MG63 (cell line): Measurements from ENCODE around the gene CEMIP2. TPM values are rescaled to one million over a fixed set of nuclear protein-coding genes. Genes with fewer than 3 reads are reported as not detected.
"Not testable (repeated sequence)": the region's sequence is repeated elsewhere in the genome, so short reads cannot be mapped to it uniquely, and the experiment has no call there.

Experiments used
- DNase-seq: peaks from one replicate; pipeline ENCODE4 v3.0.0-alpha.2; 2020
- H3K27me3 ChIP-seq: fragments of 250-450 bp; sonication (Bioruptor Pico); 2 replicates; pipeline ENCODE4 v1.5.1; 2020; ENCODE audit warnings: mild to moderate bottlenecking, moderate library complexity
- H3K36me3 ChIP-seq: fragments of 250-450 bp; sonication (Bioruptor Pico); 2 replicates; pipeline ENCODE4 v1.5.1; 2020; ENCODE audit warnings: mild to moderate bottlenecking, moderate library complexity
- H3K4me3 ChIP-seq: fragments of 250-450 bp; sonication (Bioruptor Pico); 2 replicates; pipeline ENCODE4 v1.5.1; 2020; ENCODE audit warnings: mild to moderate bottlenecking, moderate library complexity
- H3K9me3 ChIP-seq: fragments of 250-450 bp; sonication (Bioruptor Pico); 2 replicates; pipeline ENCODE4 v1.5.1; 2020; ENCODE audit warnings: mild to moderate bottlenecking, moderate library complexity
- total RNA-seq: library from RNA; depleted of rRNA; stranded (reverse); fragments of >200 nt; shearing (Covaris generic); gene quantifications from 2 replicates; pipeline ENCODE4 v1.2.3, GENCODE V29; 2014; ENCODE audit warnings: low replicate concordance; rRNA removed

CEMIP2 gene
- 0.30 and 7.8 TPM in 2 replicates for total RNA-seq

- Histone ChIP-seq H3K36me3 (no peaks in the 10 kb centered on the region), H3K27me3 (no peaks in the 10 kb centered on the region), H3K9me3 (no peaks in the 10 kb centered on the region), H3K4me3 (peak within 1 kb of the TSS; percentile 71)
- DNase-seq: peak; percentile 80
Measured at GRCh38 chr9:71768388-71769174, at the start of gene CEMIP2. Gene CEMIP2, minus strand, starts transcription at chr9:71768513. Its CDS starts 18,140 bp downstream, at chr9:71750373.

DNA sequence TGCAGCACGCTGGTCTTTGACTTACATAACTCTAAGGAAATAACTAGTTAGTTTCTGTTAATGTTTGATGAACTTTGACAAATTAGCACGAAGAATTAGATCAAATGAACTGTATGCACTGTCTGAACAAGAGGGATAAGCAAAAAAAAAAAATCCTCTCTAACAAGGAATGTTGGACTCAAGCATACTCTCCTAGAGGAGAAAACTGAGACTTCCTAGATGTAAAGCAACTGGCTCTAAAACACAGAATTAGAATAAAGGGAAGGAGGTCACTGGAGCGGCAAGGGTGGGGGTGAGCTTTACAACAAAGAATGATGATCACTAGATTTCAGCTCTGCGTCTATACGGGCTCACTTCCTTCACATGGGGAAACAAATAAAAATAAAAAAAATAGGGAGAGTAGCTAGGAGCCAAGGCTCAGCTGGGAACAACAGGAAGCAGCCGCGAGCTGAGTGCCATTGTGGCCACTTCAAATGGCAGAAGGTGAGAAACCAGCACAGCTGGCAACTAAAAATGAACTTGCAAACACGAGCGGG lies 48.7 kb upstream of the CEMIP2 start:
- DNase-seq: no peak
- Histone ChIP-seq H3K36me3 (no peaks in the 10 kb centered on the region), H3K27me3 (no peaks in the 10 kb centered on the region), H3K4me3 (no peak overlapping the region), H3K9me3 (no peaks in the 10 kb centered on the region)

DNA sequence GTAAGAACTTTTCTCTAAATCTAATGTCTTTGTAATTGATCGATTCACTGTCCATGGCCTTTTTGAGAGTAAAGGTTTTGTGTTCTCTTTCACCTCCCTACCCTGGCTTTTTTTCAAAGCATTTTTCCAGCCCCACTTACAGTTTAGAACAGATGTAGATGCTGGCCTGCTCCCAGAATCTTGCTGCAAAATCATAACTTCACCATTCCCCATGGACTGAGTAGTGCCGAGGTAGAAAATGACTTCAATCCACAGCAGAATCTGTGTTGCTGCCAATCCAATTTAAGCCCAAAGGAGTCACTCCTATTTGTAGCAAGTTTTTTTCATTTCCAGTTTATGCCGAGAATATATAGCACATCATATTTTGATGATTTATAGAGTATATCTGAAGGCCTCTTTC lies 46.5 kb upstream of the CEMIP2 start:
- no peak overlapping the region for H3K4me3 ChIP-seq
- DNase-seq: no peak
- H3K27me3 ChIP-seq: no peaks in the 10 kb centered on the region
- no peaks in the 10 kb centered on the region for H3K9me3 ChIP-seq
- H3K36me3 ChIP-seq: no peaks in the 10 kb centered on the region

DNA sequence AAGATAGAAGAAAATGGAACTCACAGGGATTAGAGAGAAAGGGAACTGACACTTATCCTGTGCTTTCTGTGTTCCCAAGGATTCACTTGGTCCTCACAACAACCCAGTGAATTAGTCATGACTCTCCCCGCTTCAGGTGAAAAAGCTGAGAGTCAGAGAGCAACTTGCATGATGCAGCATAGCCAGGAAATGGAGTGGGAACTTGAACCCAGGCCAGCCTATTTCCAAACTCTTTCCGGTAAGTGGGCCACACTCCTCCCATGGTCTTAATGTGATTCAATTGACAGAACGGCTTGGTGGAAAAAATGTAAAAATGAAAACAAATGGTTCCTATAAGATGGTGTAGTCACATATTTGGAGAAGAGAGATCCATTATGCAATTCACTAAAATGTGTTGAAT lies 45.9 kb upstream of the CEMIP2 start:
- no peak for DNase-seq
- Histone ChIP-seq H3K36me3 (no peaks in the 10 kb centered on the region), H3K9me3 (no peaks in the 10 kb centered on the region), H3K27me3 (no peaks in the 10 kb centered on the region), H3K4me3 (no peak overlapping the region)

- Histone ChIP-seq H3K27me3 (no peaks in the 10 kb centered on the region), H3K36me3 (no peaks in the 10 kb centered on the region), H3K4me3 (no peak overlapping the region), H3K9me3 (no peaks in the 10 kb centered on the region)
- peak; percentile 5 for DNase-seq
Measured at GRCh38 chr9:71812385-71812784, 44.1 kb upstream of the CEMIP2 start.

- Histone ChIP-seq H3K27me3 (no peaks in the 10 kb centered on the region), H3K9me3 (no peaks in the 10 kb centered on the region), H3K4me3 (no peak overlapping the region), H3K36me3 (no peaks in the 10 kb centered on the region)
- no peak for DNase-seq
Measured at GRCh38 chr9:71808068-71808467, 39.8 kb upstream of the CEMIP2 start.

DNA sequence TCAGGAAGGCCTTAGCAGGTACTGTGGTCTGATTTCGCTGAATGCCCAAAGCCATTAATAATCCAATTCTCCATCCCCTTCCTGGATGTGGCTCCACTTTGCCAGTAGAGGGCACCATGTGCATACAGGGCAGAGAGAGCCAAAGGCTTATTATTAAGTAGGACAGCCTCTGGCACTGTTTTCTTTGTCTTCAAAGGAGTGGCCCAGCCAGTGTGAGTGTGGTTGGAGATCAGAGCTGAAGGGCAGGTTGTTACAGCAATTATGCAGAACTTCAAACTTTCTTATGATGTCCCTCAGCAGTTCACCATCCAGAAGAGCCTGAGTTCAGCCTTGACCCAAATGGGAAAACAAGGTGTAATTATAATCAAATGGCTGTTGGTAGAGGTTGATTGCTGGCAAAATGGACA lies 38.6 kb upstream of the CEMIP2 start:
- Histone ChIP-seq H3K27me3 (no peaks in the 10 kb centered on the region), H3K36me3 (no peaks in the 10 kb centered on the region), H3K4me3 (no peak overlapping the region), H3K9me3 (no peaks in the 10 kb centered on the region)
- peak; percentile 32 for DNase-seq

DNA sequence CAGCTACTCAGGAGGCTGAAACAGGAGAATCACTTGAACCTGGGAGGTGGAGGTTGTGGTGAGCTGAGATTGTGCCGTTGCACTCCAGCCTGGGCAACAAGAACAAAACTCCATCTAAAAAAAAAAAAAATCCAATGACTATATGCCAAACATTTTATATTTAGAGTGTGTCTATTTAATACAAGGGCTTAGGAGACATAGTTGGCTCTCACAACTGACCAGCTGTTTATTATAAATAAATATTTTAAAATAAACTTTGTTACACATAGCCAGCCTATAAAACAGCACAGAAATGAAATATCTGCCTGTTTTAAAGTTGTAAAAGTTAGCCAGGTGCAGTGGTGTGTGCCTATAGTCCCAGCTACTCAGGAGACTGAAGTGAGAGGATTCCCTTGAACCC lies 36.8 kb upstream of the CEMIP2 start:
- not testable (repeated sequence) for H3K27me3 ChIP-seq, H3K9me3 ChIP-seq, H3K36me3 ChIP-seq, H3K4me3 ChIP-seq, DNase-seq

DNA sequence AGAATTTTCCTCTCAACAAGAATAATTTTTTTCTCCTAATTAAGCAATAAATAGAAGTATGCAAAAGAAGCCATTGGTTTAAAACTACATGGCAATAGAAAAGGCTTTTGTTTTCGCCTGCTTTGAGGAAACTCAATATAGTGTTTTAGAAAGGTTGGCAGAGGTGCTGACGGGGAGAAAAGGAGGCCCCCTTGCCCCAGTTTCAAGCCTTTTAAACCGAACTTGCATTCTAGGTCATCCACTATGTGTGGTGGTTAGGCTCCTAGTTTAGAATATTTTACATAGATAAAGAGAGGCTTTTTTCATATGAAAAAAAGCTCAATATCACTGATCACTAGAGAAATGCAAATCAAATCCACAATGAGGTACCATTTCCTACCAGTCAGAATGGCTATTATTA lies 33.5 kb upstream of the CEMIP2 start:
- no peaks in the 10 kb centered on the region for H3K36me3 ChIP-seq
- DNase-seq: no peak
- no peak overlapping the region for H3K4me3 ChIP-seq
- H3K9me3 ChIP-seq: no peaks in the 10 kb centered on the region
- H3K27me3 ChIP-seq: no peaks in the 10 kb centered on the region

- no peaks in the 10 kb centered on the region for H3K9me3 ChIP-seq
Measured at GRCh38 chr9:71797266-71797665, 29.0 kb upstream of the CEMIP2 start.

DNA sequence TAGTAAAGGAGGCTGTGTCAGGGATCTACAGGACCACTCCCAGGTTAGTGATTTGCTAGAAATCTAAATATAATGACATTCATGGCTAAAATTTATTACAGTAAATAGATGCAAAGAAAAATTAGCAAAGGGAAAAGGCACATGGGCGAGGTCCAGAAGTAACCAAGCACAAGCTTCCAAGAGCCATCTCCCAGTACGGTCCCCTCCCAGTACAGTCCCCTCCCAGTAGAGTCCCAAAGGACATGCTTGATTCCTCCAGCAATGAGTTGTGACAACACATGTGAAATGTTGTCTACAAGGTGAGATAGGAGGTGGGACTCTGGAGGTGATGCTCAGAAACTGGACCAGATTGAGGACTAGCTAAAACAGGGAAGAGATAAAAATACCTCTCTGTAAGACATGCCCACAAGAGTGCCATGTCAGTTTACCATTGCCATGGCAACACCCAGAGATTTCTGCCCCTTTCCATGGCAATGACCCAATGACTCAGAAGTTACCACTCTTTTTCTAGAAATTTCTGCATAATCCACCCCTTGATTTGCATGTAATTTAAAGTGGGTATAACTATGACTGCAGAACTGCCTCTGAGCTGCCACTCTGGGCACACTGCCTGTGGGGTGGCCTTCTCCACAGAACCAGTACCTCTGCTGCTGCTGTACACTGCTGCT lies 27.9 kb upstream of the CEMIP2 start:
- H3K36me3 ChIP-seq: no peaks in the 10 kb centered on the region
- DNase-seq: no peak
- H3K9me3 ChIP-seq: no peaks in the 10 kb centered on the region
- no peaks in the 10 kb centered on the region for H3K27me3 ChIP-seq
- H3K4me3 ChIP-seq: no peak overlapping the region

More at GRCh38 chr9:71797266-71797665, 29.0 kb upstream of the CEMIP2 start:
- no peak overlapping the region for H3K4me3 ChIP-seq
- H3K36me3 ChIP-seq: no peaks in the 10 kb centered on the region
- DNase-seq: no peak
- no peaks in the 10 kb centered on the region for H3K27me3 ChIP-seq

- DNase-seq: no peak
- Histone ChIP-seq H3K9me3 (no peaks in the 10 kb centered on the region), H3K36me3 (no peaks in the 10 kb centered on the region), H3K4me3 (no peak overlapping the region), H3K27me3 (no peaks in the 10 kb centered on the region)
Measured at GRCh38 chr9:71795097-71795813, 26.9 kb upstream of the CEMIP2 start.

- no peaks in the 10 kb centered on the region for H3K27me3 ChIP-seq
- peak; percentile 3 for DNase-seq
Measured at GRCh38 chr9:71793386-71794105, 25.2 kb upstream of the CEMIP2 start.

GRCh38 chr9:71791875-71792274 lies 23.6 kb upstream of the CEMIP2 start:
- no peaks in the 10 kb centered on the region for H3K27me3 ChIP-seq
- H3K36me3 ChIP-seq: no peaks in the 10 kb centered on the region
- no peak overlapping the region for H3K4me3 ChIP-seq
- no peaks in the 10 kb centered on the region for H3K9me3 ChIP-seq
- DNase-seq: no peak

More at GRCh38 chr9:71793386-71794105, 25.2 kb upstream of the CEMIP2 start:
- no peaks in the 10 kb centered on the region for H3K36me3 ChIP-seq
- H3K9me3 ChIP-seq: no peaks in the 10 kb centered on the region
- H3K4me3 ChIP-seq: no peak overlapping the region

DNA sequence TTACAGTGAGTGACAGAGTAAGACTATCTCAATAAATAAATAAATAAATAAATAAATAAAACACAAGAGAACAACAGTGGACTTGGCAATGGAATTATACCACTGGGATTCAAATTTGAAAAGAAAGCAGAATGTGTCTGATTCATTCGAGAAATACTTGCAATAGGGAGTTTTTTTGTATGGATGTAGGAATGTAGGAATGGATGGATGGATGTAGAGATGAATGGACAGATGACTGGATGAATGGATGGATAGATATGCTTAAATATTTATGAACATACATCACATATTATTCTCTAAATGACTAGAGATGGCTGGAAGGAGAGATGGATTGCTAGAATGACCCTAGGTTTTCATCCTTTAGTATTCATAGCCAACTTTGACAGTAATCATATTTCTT lies 22.0 kb upstream of the CEMIP2 start:
- DNase-seq: no peak
- H3K9me3 ChIP-seq: no peaks in the 10 kb centered on the region
- no peaks in the 10 kb centered on the region for H3K27me3 ChIP-seq
- H3K4me3 ChIP-seq: no peak overlapping the region
- no peaks in the 10 kb centered on the region for H3K36me3 ChIP-seq

- Histone ChIP-seq H3K36me3 (no peaks in the 10 kb centered on the region), H3K9me3 (no peaks in the 10 kb centered on the region), H3K4me3 (no peak overlapping the region), H3K27me3 (no peaks in the 10 kb centered on the region)
- no peak for DNase-seq
Measured at GRCh38 chr9:71783120-71783523, 14.8 kb upstream of the CEMIP2 start.
